SK-N-SH treated with all-trans-retinoic acid at 6 μM for 48 hours (cell line): ENCODE measurements around the gene STAMBP.

Source experiments
- ARNTL ChIP-seq: fragments of 450-650 bp; formaldehyde crosslinking; IDR thresholded peaks from 2 replicates; pipeline ENCODE4 v1.5.0; 2020; ENCODE audit warnings: low read depth, mild to moderate bottlenecking, moderate library complexity, borderline replicate concordance
- BACH2 ChIP-seq: fragments of 250-450 bp; sonication (Bioruptor Pico); IDR thresholded peaks from 2 replicates; pipeline ENCODE4 v1.9.0; 2021; ENCODE audit warnings: mild to moderate bottlenecking, borderline replicate concordance
- CSDC2 ChIP-seq: fragments of 250-450 bp; sonication (Bioruptor Pico); IDR thresholded peaks from 2 replicates; pipeline ENCODE4 v1.5.0; 2020; ENCODE audit warnings: mild to moderate bottlenecking, moderate library complexity
- ISL1 ChIP-seq: fragments of 250-450 bp; sonication (Bioruptor Pico); IDR thresholded peaks from 2 replicates; pipeline ENCODE4 v2.1.2; 2022; ENCODE audit warnings: mild to moderate bottlenecking, moderate library complexity
- RARB ChIP-seq: fragments of 250-450 bp; sonication (Bioruptor Pico); IDR thresholded peaks from 2 replicates; pipeline ENCODE4 v1.8.0; 2021; ENCODE audit warnings: mild to moderate bottlenecking, moderate library complexity
- TSHZ2 ChIP-seq: fragments of 250-450 bp; sonication (Bioruptor Pico); IDR thresholded peaks from 2 replicates; pipeline ENCODE4 v1.5.0; 2020; ENCODE audit warnings: mild to moderate bottlenecking, moderate library complexity
- ZNF70 ChIP-seq: fragments of 450-650 bp; formaldehyde crosslinking; IDR thresholded peaks from 2 replicates; pipeline ENCODE4 v1.5.0; 2020; ENCODE audit warnings: mild to moderate bottlenecking, moderate library complexity
- TF ChIP-seq, protein P1 (sequence below): fragments of 250-450 bp; sonication (Bioruptor Pico); IDR thresholded peaks from 2 replicates; pipeline ENCODE4 v1.5.1; 2020; ENCODE audit warnings: low read depth, mild to moderate bottlenecking, moderate library complexity

DNA sequence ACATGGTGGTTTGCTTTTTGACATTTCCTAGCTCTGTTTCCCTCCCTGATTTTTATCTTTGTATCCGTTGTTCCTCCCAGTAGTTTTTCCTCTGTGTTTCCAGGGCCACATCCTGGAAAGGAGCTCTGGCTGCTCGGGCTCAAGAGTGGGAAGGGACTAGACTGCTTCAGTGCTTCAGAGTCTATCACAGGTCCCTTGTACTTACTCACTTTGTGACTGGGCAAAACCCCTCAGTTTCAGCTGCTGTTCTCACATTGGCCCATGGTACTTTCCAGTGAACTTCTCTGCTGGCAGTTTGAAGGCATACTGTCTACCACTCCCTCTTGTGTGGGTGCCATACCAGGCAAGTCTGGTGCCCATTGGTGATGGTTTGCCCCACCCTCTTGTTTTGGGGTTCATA is 7.5 kb upstream of the STAMBP start:
- no peak for TF ChIP-seq RARB (CRISPR knock-in tag)
- TF ChIP-seq ZNF70 (CRISPR knock-in tag) = no peak
- no peak for TF ChIP-seq BACH2 (CRISPR knock-in tag)
- TF ChIP-seq TSHZ2 (CRISPR knock-in tag) = no peak
- TF ChIP-seq ISL1 (CRISPR knock-in tag) = no peak
- TF ChIP-seq ARNTL (CRISPR knock-in tag) = no peak
- no peak for TF ChIP-seq CSDC2 (CRISPR knock-in tag)
- TF ChIP-seq, protein P1, sequence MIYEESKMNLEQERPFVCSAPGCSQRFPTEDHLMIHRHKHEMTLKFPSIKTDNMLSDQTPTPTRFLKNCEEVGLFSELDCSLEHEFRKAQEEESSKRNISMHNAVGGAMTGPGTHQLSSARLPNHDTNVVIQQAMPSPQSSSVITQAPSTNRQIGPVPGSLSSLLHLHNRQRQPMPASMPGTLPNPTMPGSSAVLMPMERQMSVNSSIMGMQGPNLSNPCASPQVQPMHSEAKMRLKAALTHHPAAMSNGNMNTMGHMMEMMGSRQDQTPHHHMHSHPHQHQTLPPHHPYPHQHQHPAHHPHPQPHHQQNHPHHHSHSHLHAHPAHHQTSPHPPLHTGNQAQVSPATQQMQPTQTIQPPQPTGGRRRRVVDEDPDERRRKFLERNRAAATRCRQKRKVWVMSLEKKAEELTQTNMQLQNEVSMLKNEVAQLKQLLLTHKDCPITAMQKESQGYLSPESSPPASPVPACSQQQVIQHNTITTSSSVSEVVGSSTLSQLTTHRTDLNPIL = no peak
